Dermis microvascular lymphatic vessel endothelial cell (primary cell): ENCODE measurements around the gene ZNF219. TPM values are rescaled to one million over a fixed set of nuclear protein-coding genes. Genes with fewer than 3 reads are reported as not detected.

Experiments
- DNase-seq, 2 donors: peaks; one replicate each; pipeline versions ENCODE4 v3.0.0 to v3.0.0-alpha.2; 2010; ENCODE audit warnings: low read depth in 2 of 2
- total RNA-seq: library from RNA; depleted of rRNA; stranded (reverse); fragments of >200 nt; gene quantifications from 2 replicates; pipeline ENCODE4 v1.2.1, GENCODE V29; 2014

Gene ZNF219
- 2.6 and 4.2 TPM in 2 replicates for total RNA-seq

- peak in 1 of 2 donors; percentile 49 for DNase-seq
Measured at GRCh38 chr14:21098076-21098891, at the start of gene ZNF219. ZNF219 (minus strand) TSS chr14:21098655; CDS start chr14:21093591, 5,064 bp downstream.

GRCh38 chr14:21145437-21145836, 47.0 kb upstream of the ZNF219 start:
- no peak for DNase-seq

GRCh38 chr14:21142357-21142756, 43.9 kb upstream of the ZNF219 start:
- no peak for DNase-seq

GRCh38 chr14:21136024-21136423, 37.6 kb upstream of the ZNF219 start:
- DNase-seq, result peak in 1 of 2 donors; percentile 11

- no peak for DNase-seq
Measured at GRCh38 chr14:21133901-21134300, 35.4 kb upstream of the ZNF219 start.

- no peak for DNase-seq
Measured at GRCh38 chr14:21123429-21123828, 25.0 kb upstream of the ZNF219 start.

GRCh38 chr14:21121122-21121521, 22.7 kb upstream of the ZNF219 start:
- no peak for DNase-seq

GRCh38 chr14:21120686-21121085, 22.2 kb upstream of the ZNF219 start:
- no peak for DNase-seq

- DNase-seq, result no peak
Measured at GRCh38 chr14:21118933-21119332, 20.5 kb upstream of the ZNF219 start.

GRCh38 chr14:21113369-21113768, 14.9 kb upstream of the ZNF219 start:
- no peak for DNase-seq

- DNase-seq, result no peak
Measured at GRCh38 chr14:21112255-21112654, 13.8 kb upstream of the ZNF219 start.

- no peak for DNase-seq
Measured at GRCh38 chr14:21109377-21110138, 11.1 kb upstream of the ZNF219 start.

- no peak for DNase-seq
Measured at GRCh38 chr14:21108791-21109190, 10.3 kb upstream of the ZNF219 start.

- peak in 1 of 2 donors; percentile 36 for DNase-seq
Measured at GRCh38 chr14:21107283-21107800, 8.9 kb upstream of the ZNF219 start.

GRCh38 chr14:21106498-21107282, 8.2 kb upstream of the ZNF219 start:
- peak; percentile 65 to 72 for DNase-seq

GRCh38 chr14:21106176-21106497, 7.7 kb upstream of the ZNF219 start:
- no peak for DNase-seq

GRCh38 chr14:21105095-21105494, 6.6 kb upstream of the ZNF219 start:
- DNase-seq, result no peak

- DNase-seq, result peak; percentile 49 to 81
Measured at GRCh38 chr14:21104448-21105060, 6.1 kb upstream of the ZNF219 start.

- DNase-seq, result peak; percentile 86 to 96
Measured at GRCh38 chr14:21103710-21104447, 5.4 kb upstream of the ZNF219 start.

- no peak for DNase-seq
Measured at GRCh38 chr14:21103411-21103709, 4.9 kb upstream of the ZNF219 start.
